ENCODE measurements around the gene SMCO4. TPM values are rescaled to one million over a fixed set of nuclear protein-coding genes. Genes with fewer than 3 reads are reported as not detected.

Gene SMCO4
- total and polyA plus RNA-seq, 2 experiments from 2014 or later: 36.1 to 60.9 TPM

- Histone ChIP-seq H2AFZ (no peak overlapping the region), H4K20me1 (ENCODE audit: insufficient read depth, poor library complexity, severe bottlenecking) (no peaks in the 10 kb centered on the region), H3K9me3 (ENCODE audit: low read depth) (no peaks in the 10 kb centered on the region), H3K27me3 (no peaks in the 10 kb centered on the region), H3K79me2 (peaks cover 25% of the 10 kb centered on the region), H3K4me1 (ENCODE audit: insufficient read depth) (peaks cover 44% of the 10 kb centered on the region), H3K36me3 (replicated peaks; ENCODE audit: insufficient read depth, low read depth) (no peaks in the 10 kb centered on the region), H3K4me3 (no peak overlapping the region), H3K9me2 (replicated peaks; ENCODE audit: insufficient read depth) (no peaks in the 10 kb centered on the region), H3K27ac (peak overlapping the region; percentile 60), H3K4me2 (peak overlapping the region; percentile 65)
- 59% methylated on average over 8 of the region's 8 CpGs for WGBS (ENCODE audit: low lambda C conversion rate, missing lambda C conversion rate)
- TF ChIP-seq CTCF (IDR thresholded peaks at IDR 0.05; ENCODE audit: poor library complexity): no peak
- TF ChIP-seq EZH2 (IDR thresholded peaks at IDR 0.05; ENCODE audit: borderline replicate concordance): no peak
- TF ChIP-seq EZH2phosphoT487 (IDR thresholded peaks at IDR 0.05; ENCODE audit: low read depth, severe bottlenecking, unreplicated experiment): no peak
- no peak for DNase-seq (ENCODE audit: low spot score)
Measured at GRCh38 chr11:93492464-93493251, 50.5 kb downstream of the SMCO4 start.

- Histone ChIP-seq H2AFZ (no peak overlapping the region), H3K36me3 (replicated peaks; ENCODE audit: insufficient read depth, low read depth) (no peaks in the 10 kb centered on the region), H3K27ac (peak overlapping the region; percentile 60), H3K9me3 (ENCODE audit: low read depth) (no peaks in the 10 kb centered on the region), H4K20me1 (ENCODE audit: insufficient read depth, poor library complexity, severe bottlenecking) (no peaks in the 10 kb centered on the region), H3K79me2 (peaks cover 25% of the 10 kb centered on the region), H3K9me2 (replicated peaks; ENCODE audit: insufficient read depth) (no peaks in the 10 kb centered on the region), H3K27me3 (no peaks in the 10 kb centered on the region), H3K4me1 (ENCODE audit: insufficient read depth) (peaks cover 44% of the 10 kb centered on the region), H3K4me2 (peak overlapping the region; percentile 65), H3K4me3 (no peak overlapping the region)
- TF ChIP-seq EZH2phosphoT487 (IDR thresholded peaks at IDR 0.05; ENCODE audit: low read depth, severe bottlenecking, unreplicated experiment) (no peak), EZH2 (IDR thresholded peaks at IDR 0.05; ENCODE audit: borderline replicate concordance) (no peak), CTCF (IDR thresholded peaks at IDR 0.05; ENCODE audit: poor library complexity) (no peak)
- 75% methylated on average over 5 of the region's 5 CpGs for WGBS (ENCODE audit: low lambda C conversion rate, missing lambda C conversion rate)
- DNase-seq (ENCODE audit: low spot score): no peak
Measured at GRCh38 chr11:93491973-93492372, 51.2 kb downstream of the SMCO4 start.

DNA sequence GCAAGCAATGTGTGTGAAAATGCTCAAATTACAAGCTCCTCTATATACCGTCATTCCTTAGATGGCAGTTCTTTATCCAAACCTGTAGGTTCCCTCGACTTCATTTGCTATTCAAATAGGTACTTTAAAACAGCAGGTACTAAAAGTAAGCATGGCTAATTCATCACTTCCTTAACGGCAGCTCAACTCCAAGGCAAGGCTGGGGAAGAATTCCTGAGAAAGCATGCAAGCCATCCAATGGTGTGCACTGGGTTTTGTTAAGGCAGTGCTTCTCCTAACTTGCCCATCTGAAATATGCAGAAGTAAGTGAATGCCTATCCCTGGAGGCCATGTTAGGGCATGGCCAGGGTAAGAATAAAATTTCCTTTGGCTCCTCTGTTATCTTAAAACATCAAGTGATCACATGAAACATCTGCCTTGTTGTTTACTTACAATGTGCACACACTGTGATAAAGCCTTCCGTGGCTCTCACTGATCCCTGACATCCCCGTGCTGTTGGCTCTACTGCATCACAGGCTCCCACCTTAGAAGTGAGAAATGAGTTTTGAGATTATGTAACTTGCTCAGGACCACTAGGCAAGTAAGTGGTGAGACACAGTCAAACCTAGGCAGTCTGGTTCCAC lies 52.1 kb downstream of the SMCO4 start:
- no peak overlapping the region for H3K4me2 ChIP-seq
- peaks cover 51% of the 10 kb centered on the region for H3K4me1 ChIP-seq (ENCODE audit: insufficient read depth)
- H3K9me2 ChIP-seq (replicated peaks; ENCODE audit: insufficient read depth): no peaks in the 10 kb centered on the region
- H3K36me3 ChIP-seq (replicated peaks; ENCODE audit: insufficient read depth, low read depth): no peaks in the 10 kb centered on the region
- WGBS (ENCODE audit: low lambda C conversion rate, missing lambda C conversion rate): 32% methylated on average over 5 of the region's 5 CpGs
- no peak overlapping the region for H3K27ac ChIP-seq
- no peak for DNase-seq (ENCODE audit: low spot score)
- H3K79me2 ChIP-seq: peaks cover 25% of the 10 kb centered on the region
- no peaks in the 10 kb centered on the region for H4K20me1 ChIP-seq (ENCODE audit: insufficient read depth, poor library complexity, severe bottlenecking)
- TF ChIP-seq EZH2phosphoT487 (IDR thresholded peaks at IDR 0.05; ENCODE audit: low read depth, severe bottlenecking, unreplicated experiment) (no peak), CTCF (IDR thresholded peaks at IDR 0.05; ENCODE audit: poor library complexity) (no peak), EZH2 (IDR thresholded peaks at IDR 0.05; ENCODE audit: borderline replicate concordance) (no peak)
- no peaks in the 10 kb centered on the region for H3K27me3 ChIP-seq
- H2AFZ ChIP-seq: no peak overlapping the region
- H3K4me3 ChIP-seq: no peak overlapping the region
- no peaks in the 10 kb centered on the region for H3K9me3 ChIP-seq (ENCODE audit: low read depth)
